MM.1S (cell line): ENCODE data around the gene ZCCHC18.

ENCODE experiments used
- EZH2phosphoT487 ChIP-seq: fragments of 300-600 bp; sonication (generic); IDR thresholded peaks from 2 replicates; pipeline ENCODE4 v1.6.1; 2018; ENCODE audit warnings: antibody characterized with exemption, low read length
- TF ChIP-seq, protein P1 (sequence below): fragments of 300-600 bp; sonication (generic); IDR thresholded peaks from 2 replicates; pipeline ENCODE4 v1.5.1; 2016; ENCODE audit warnings: antibody characterized with exemption, low read length, mixed read lengths

GRCh38 chrX:104136241-104137019, 24.1 kb downstream of the ZCCHC18 start:
- TF ChIP-seq, protein P1, sequence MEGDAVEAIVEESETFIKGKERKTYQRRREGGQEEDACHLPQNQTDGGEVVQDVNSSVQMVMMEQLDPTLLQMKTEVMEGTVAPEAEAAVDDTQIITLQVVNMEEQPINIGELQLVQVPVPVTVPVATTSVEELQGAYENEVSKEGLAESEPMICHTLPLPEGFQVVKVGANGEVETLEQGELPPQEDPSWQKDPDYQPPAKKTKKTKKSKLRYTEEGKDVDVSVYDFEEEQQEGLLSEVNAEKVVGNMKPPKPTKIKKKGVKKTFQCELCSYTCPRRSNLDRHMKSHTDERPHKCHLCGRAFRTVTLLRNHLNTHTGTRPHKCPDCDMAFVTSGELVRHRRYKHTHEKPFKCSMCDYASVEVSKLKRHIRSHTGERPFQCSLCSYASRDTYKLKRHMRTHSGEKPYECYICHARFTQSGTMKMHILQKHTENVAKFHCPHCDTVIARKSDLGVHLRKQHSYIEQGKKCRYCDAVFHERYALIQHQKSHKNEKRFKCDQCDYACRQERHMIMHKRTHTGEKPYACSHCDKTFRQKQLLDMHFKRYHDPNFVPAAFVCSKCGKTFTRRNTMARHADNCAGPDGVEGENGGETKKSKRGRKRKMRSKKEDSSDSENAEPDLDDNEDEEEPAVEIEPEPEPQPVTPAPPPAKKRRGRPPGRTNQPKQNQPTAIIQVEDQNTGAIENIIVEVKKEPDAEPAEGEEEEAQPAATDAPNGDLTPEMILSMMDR: peak; percentile 73
- no peak for TF ChIP-seq EZH2phosphoT487
